ENCODE results near the gene SPAM1.

DNA sequence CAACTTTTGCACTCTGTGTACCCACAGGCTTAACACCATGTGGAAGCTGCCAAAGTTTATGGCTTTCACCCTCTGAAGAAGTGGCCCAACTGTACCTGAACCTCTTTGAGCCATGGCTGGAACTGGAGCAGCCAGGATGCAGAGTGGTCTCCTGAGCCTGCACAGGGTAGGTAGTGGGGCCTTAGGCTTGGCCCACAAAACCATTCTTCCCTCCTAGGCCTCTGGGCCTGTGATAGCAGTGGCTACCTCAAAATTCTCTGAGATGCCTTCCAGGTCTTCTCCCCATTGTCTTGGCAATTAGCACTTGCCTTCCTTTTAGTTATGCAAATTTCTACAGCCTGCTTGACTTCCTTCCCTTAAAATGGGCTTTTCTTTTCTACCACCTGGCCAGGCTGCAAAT is 19.3 kb upstream of the SPAM1 start:
- TF ChIP-seq, protein P1, sequence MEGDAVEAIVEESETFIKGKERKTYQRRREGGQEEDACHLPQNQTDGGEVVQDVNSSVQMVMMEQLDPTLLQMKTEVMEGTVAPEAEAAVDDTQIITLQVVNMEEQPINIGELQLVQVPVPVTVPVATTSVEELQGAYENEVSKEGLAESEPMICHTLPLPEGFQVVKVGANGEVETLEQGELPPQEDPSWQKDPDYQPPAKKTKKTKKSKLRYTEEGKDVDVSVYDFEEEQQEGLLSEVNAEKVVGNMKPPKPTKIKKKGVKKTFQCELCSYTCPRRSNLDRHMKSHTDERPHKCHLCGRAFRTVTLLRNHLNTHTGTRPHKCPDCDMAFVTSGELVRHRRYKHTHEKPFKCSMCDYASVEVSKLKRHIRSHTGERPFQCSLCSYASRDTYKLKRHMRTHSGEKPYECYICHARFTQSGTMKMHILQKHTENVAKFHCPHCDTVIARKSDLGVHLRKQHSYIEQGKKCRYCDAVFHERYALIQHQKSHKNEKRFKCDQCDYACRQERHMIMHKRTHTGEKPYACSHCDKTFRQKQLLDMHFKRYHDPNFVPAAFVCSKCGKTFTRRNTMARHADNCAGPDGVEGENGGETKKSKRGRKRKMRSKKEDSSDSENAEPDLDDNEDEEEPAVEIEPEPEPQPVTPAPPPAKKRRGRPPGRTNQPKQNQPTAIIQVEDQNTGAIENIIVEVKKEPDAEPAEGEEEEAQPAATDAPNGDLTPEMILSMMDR (IDR thresholded peaks at IDR 0.05; ENCODE audit: low read depth, low read length) = no peak
- no peak for TF ChIP-seq POLR2A (IDR thresholded peaks at IDR 0.05; ENCODE audit: extremely low read depth, insufficient read length)
